Ascending aorta (tissue), 2 donors: ENCODE measurements around the gene TMEM200A. TPM values are rescaled to one million over a fixed set of nuclear protein-coding genes. Genes with fewer than 3 reads are reported as not detected.

Experiments used
- DNase-seq, 2 donors: peaks; one replicate each; pipeline ENCODE4 v3.0.0-alpha.2; 2019; ENCODE audit warnings: low spot score in 2 of 2
- H3K27ac ChIP-seq, 2 donors: fragments of 200-600 bp; sonication (generic); one replicate each; pipeline ENCODE4 v1.5.1; 2016 to 2017; ENCODE audit warnings: mild to moderate bottlenecking in 1 of 2
- H3K27me3 ChIP-seq: fragments of 200-600 bp; sonication (generic); one replicate; pipeline ENCODE4 v1.5.1; 2017
- H3K36me3 ChIP-seq, 2 donors: fragments of 200-600 bp; sonication (generic); one replicate each; pipeline ENCODE4 v1.5.1; 2016
- H3K4me1 ChIP-seq, 2 donors: fragments of 200-600 bp; sonication (generic); one replicate each; pipeline ENCODE4 v1.5.1; 2016 to 2017; ENCODE audit warnings: mild to moderate bottlenecking in 1 of 2
- H3K4me3 ChIP-seq, 2 donors: fragments of 200-600 bp; sonication (generic); one replicate each; pipeline ENCODE4 v1.5.1; 2016 to 2017; ENCODE audit warnings: mild to moderate bottlenecking in 1 of 2
- H3K9me3 ChIP-seq, 2 donors: fragments of 200-600 bp; sonication (generic); one replicate each; pipeline ENCODE4 v1.5.1; 2016
- intact Hi-C: fragments of 100-400 bp; cut with DNase I; formaldehyde crosslinking; loops from one replicate; pipeline ENCODE4 v1.15.1; 2023
- total RNA-seq: library from RNA; depleted of rRNA; stranded (reverse); fragments of >200 nt; gene quantifications from one replicate; pipeline ENCODE4 v1.1.0, GENCODE V29; 2016
- TF ChIP-seq, protein P1 (sequence below), 3 experiments: fragments of 200-600 bp in 2 of 3; fragments of 450-650 bp in 1 of 3; sonication (generic) in 2 of 3; IDR thresholded peaks; one replicate each; pipeline ENCODE4 v1.5.1; 2016 to 2019; ENCODE audit warnings: antibody characterized with exemption in 3 of 3, mild to moderate bottlenecking in 1 of 3, moderate library complexity in 1 of 3

Gene TMEM200A
- total RNA-seq, 1 donor from 2014 or later = 3.6 TPM

DNA sequence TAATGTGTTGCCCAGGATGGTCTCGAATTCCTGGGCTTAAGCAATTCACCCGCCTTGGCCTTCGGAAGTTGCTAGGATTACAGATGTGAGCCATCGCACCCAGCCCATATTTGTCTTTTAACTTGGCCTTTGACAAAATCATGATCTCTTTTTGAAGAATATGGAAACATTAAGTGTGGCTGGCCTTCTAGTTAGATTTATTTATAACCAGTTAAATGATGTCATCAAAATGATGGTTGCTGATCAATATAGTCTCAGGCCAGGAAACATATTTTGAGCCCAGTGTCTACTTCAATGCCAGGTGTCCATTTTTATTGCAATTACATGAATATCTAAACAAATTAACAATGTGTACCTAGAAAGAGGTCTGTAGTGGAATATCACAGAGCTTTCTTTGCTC lies 69.4 kb downstream of the TMEM200A start:
- intact Hi-C loops = no loop called here

DNA sequence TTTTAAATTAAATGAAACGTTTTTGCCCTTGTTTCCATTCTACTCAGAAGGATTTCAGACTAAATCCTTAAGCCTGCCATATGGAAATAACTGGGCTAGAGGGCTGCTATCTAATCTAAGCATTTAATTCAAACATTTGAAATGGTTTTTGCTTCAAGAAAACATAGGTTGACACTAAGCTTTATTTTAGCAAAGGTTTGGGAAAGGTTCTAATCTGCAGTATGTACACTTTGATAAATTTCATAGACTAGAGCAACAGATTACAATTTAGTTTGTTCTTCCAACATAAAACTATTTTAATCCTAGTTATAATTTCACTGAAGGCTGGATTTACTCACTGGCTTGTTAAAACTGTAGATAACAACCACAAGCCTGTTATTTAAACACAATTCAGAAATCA lies 72.1 kb downstream of the TMEM200A start:
- Histone ChIP-seq H3K27me3 (no peaks in the 10 kb centered on the region), H3K36me3 (no peaks in the 10 kb centered on the region), H3K4me1 (no peaks in the 10 kb centered on the region), H3K4me3 (no peak overlapping the region), H3K9me3 (no peaks in the 10 kb centered on the region), H3K27ac (no peak overlapping the region)
- DNase-seq = no peak
- intact Hi-C loops = no loop called here
- TF ChIP-seq, protein P1, sequence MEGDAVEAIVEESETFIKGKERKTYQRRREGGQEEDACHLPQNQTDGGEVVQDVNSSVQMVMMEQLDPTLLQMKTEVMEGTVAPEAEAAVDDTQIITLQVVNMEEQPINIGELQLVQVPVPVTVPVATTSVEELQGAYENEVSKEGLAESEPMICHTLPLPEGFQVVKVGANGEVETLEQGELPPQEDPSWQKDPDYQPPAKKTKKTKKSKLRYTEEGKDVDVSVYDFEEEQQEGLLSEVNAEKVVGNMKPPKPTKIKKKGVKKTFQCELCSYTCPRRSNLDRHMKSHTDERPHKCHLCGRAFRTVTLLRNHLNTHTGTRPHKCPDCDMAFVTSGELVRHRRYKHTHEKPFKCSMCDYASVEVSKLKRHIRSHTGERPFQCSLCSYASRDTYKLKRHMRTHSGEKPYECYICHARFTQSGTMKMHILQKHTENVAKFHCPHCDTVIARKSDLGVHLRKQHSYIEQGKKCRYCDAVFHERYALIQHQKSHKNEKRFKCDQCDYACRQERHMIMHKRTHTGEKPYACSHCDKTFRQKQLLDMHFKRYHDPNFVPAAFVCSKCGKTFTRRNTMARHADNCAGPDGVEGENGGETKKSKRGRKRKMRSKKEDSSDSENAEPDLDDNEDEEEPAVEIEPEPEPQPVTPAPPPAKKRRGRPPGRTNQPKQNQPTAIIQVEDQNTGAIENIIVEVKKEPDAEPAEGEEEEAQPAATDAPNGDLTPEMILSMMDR (IDR thresholded peaks at IDR 0.05) = no peak

More for the DNA sequence above, 69.4 kb downstream of the TMEM200A start:
- Histone ChIP-seq H3K27ac (no peak overlapping the region), H3K36me3 (no peaks in the 10 kb centered on the region), H3K27me3 (no peaks in the 10 kb centered on the region), H3K4me3 (no peak overlapping the region), H3K4me1 (no peaks in the 10 kb centered on the region), H3K9me3 (no peaks in the 10 kb centered on the region)
- TF ChIP-seq, protein P1 (IDR thresholded peaks at IDR 0.05) = no peak
- DNase-seq = no peak

DNA sequence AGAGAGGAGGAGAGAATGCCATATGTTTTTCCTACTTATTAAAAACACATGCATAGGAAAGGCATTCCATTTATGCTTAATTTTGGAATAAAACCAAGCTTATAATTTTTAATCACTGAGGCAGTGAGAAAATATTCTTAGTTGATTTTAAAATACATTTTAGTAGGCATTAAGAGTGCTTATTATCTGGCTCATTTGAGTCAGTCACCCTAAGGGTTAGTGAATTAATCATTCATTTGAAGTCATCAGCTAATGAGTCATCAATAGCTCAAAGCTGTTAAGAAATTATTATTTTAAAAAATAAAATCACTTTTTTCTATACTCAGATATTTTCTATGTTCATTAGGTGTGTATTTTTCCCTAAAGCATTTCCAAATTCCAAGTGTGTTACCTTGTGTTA lies 81.6 kb downstream of the TMEM200A start:
- H3K4me1 ChIP-seq = no peaks in the 10 kb centered on the region
- no peaks in the 10 kb centered on the region for H3K27me3 ChIP-seq
- H3K4me3 ChIP-seq = no peak overlapping the region
- no peak for DNase-seq
- intact Hi-C loops = no loop called here
- no peaks in the 10 kb centered on the region for H3K9me3 ChIP-seq
- no peaks in the 10 kb centered on the region for H3K36me3 ChIP-seq
- no peak overlapping the region for H3K27ac ChIP-seq
- TF ChIP-seq, protein P1 (IDR thresholded peaks at IDR 0.05) = no peak

- DNase-seq = no peak
- intact Hi-C loops = no loop called here
- no peaks in the 10 kb centered on the region for H3K27me3 ChIP-seq
- no peaks in the 10 kb centered on the region for H3K9me3 ChIP-seq
- TF ChIP-seq, protein P1 (IDR thresholded peaks at IDR 0.05) = no peak
- H3K4me3 ChIP-seq = no peak overlapping the region
- H3K27ac ChIP-seq = no peak overlapping the region
- no peaks in the 10 kb centered on the region for H3K36me3 ChIP-seq
- no peaks in the 10 kb centered on the region for H3K4me1 ChIP-seq
Observed at GRCh38 chr6:130452336-130452735, 86.5 kb downstream of the TMEM200A start.

DNA sequence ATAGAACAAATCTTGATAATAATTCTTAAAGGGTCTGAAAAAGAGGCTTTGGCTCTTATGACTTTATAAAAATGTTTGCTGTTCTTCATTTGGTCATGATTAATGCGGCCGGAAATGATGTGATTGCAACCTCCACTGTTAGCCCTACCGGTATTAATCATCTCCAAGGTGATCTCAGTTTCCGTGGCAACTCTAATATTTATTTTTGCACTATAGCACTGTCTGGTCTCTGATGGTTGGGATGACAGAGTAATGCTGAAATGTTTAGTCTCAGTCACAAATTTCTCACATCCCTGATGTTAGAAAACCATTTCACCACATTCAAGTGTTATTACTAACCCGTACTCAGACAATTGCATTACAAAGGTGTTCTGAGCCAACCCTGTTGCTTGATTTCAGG lies 87.4 kb downstream of the TMEM200A start:
- Histone ChIP-seq H3K27me3 (no peaks in the 10 kb centered on the region), H3K27ac (no peak overlapping the region), H3K4me1 (no peaks in the 10 kb centered on the region), H3K4me3 (no peak overlapping the region), H3K36me3 (no peaks in the 10 kb centered on the region), H3K9me3 (no peaks in the 10 kb centered on the region)
- intact Hi-C loops = no loop called here
- TF ChIP-seq, protein P1 (IDR thresholded peaks at IDR 0.05) = no peak
- DNase-seq = no peak

GRCh38 chr6:130457605-130458004 lies 91.8 kb downstream of the TMEM200A start:
- no peaks in the 10 kb centered on the region for H3K36me3 ChIP-seq
- intact Hi-C loops = no loop called here
- no peaks in the 10 kb centered on the region for H3K9me3 ChIP-seq
- H3K4me3 ChIP-seq = no peak overlapping the region
- DNase-seq = no peak
- H3K27ac ChIP-seq = no peak overlapping the region
- H3K4me1 ChIP-seq = no peaks in the 10 kb centered on the region
- TF ChIP-seq, protein P1 (IDR thresholded peaks at IDR 0.05) = no peak
- no peaks in the 10 kb centered on the region for H3K27me3 ChIP-seq
